Measurements from ENCODE around the gene CREG2. TPM values are rescaled to one million over a fixed set of nuclear protein-coding genes. Genes with fewer than 3 reads are reported as not detected.

Gene CREG2
- total RNA-seq, 1 donor from 2014 or later: not detected

GRCh38 chr2:101299604-101300003 is 87.7 kb downstream of the CREG2 start:
- DNase-seq: no peak
- Histone ChIP-seq H3K27ac (no peak overlapping the region), H3K9me3 (no peaks in the 10 kb centered on the region), H3K4me1 (peaks cover 52% of the 10 kb centered on the region), H3K27me3 (no peaks in the 10 kb centered on the region), H3K36me3 (peaks cover 17% of the 10 kb centered on the region), H3K4me3 (no peak overlapping the region)
- no peak for TF ChIP-seq CTCF (IDR thresholded peaks at IDR 0.05)
- ATAC-seq: no peak
- intact Hi-C loops (cut with DNase I): no loop called here

- peaks cover 52% of the 10 kb centered on the region for H3K4me1 ChIP-seq
- H3K36me3 ChIP-seq: peaks cover 36% of the 10 kb centered on the region
- TF ChIP-seq CTCF (IDR thresholded peaks at IDR 0.05): no peak
- H3K4me3 ChIP-seq: no peak overlapping the region
- DNase-seq (no peak), ATAC-seq (no peak)
- H3K9me3 ChIP-seq: no peaks in the 10 kb centered on the region
- H3K27ac ChIP-seq: no peak overlapping the region
- intact Hi-C loops (cut with DNase I): no loop called here
- H3K27me3 ChIP-seq: no peaks in the 10 kb centered on the region
These were observed 89.9 kb downstream of the CREG2 start for GRCh38 chr2:101297383-101297782.

- Histone ChIP-seq H3K4me1 (peaks cover 45% of the 10 kb centered on the region), H3K27ac (no peak overlapping the region), H3K9me3 (no peaks in the 10 kb centered on the region), H3K36me3 (peaks cover 39% of the 10 kb centered on the region), H3K4me3 (no peak overlapping the region), H3K27me3 (no peaks in the 10 kb centered on the region)
- intact Hi-C loops (cut with DNase I): no loop called here
- DNase-seq: no peak
- no peak for TF ChIP-seq CTCF (IDR thresholded peaks at IDR 0.05)
- no peak for ATAC-seq
These were observed 90.9 kb downstream of the CREG2 start for GRCh38 chr2:101296371-101296770.

GRCh38 chr2:101295895-101296294 is 91.4 kb downstream of the CREG2 start:
- Histone ChIP-seq H3K36me3 (peaks cover 41% of the 10 kb centered on the region), H3K27ac (no peak overlapping the region), H3K4me3 (no peak overlapping the region), H3K4me1 (peaks cover 42% of the 10 kb centered on the region), H3K9me3 (no peaks in the 10 kb centered on the region), H3K27me3 (no peaks in the 10 kb centered on the region)
- DNase-seq (no peak), ATAC-seq (no peak)
- intact Hi-C loops (cut with DNase I): no loop called here
- no peak for TF ChIP-seq CTCF (IDR thresholded peaks at IDR 0.05)

Small RNA genes lying within 50 kb of the gene (microRNA-seq; reads per million reads assigned to microRNA genes)
- gene MIR5696 (ENCODE audit: borderline microRNAs expressed): 0.99 reads per million

Other genes with a start within 250 kb of the CREG2 start
- gene TBC1D8, start 236.1 kb downstream of the CREG2 start, total RNA-seq: 19.9 TPM
- 30.6 TPM for gene CNOT11, start 134.6 kb downstream of the CREG2 start, total RNA-seq
- 94.0 TPM for gene RNF149, start 78.8 kb downstream of the CREG2 start, total RNA-seq
- gene RFX8, start 87.6 kb upstream of the CREG2 start, total RNA-seq: not detected

Data from upper lobe of right lung (tissue), 1 donor.